Mucosa of rectum (tissue), 2 donors: ENCODE measurements around the gene SLC9B2.

Experiments used
- H3K27ac ChIP-seq, 2 donors: one replicate each; pipeline ENCODE4 v1.7.0; 2013; ENCODE audit warnings: inconsistent platforms in 2 of 2, low read depth in 2 of 2, low read length in 2 of 2
- H3K27me3 ChIP-seq, 2 donors: one replicate each; pipeline ENCODE4 v1.7.0; 2013; ENCODE audit warnings: low read length in 2 of 2; ENCODE audit not compliant: control insufficient read depth in 2 of 2, insufficient read depth in 2 of 2
- H3K36me3 ChIP-seq, 2 donors: one replicate each; pipeline ENCODE4 v1.7.0; 2013; ENCODE audit warnings: low read length in 2 of 2; ENCODE audit not compliant: control insufficient read depth in 2 of 2, insufficient read depth in 2 of 2
- H3K4me1 ChIP-seq, 2 donors: one replicate each; pipeline ENCODE4 v1.7.0; 2013; ENCODE audit warnings: low read length in 2 of 2, mild to moderate bottlenecking in 1 of 2; ENCODE audit not compliant: control insufficient read depth in 2 of 2, insufficient read depth in 2 of 2
- H3K4me3 ChIP-seq, 2 donors: one replicate each; pipeline ENCODE4 v1.7.0; 2013; ENCODE audit warnings: low read length in 2 of 2
- H3K9ac ChIP-seq, 2 donors: one replicate each; pipeline ENCODE4 v1.7.0; 2013; ENCODE audit warnings: low read length in 2 of 2, low read depth in 1 of 2, mild to moderate bottlenecking in 1 of 2
- H3K9me3 ChIP-seq, 2 donors: one replicate each; pipeline ENCODE4 v1.7.0; 2013; ENCODE audit warnings: low read length in 2 of 2; ENCODE audit not compliant: control insufficient read depth in 2 of 2
- donor health status: healthy.
- donor health status: Normal muscosa, but diverticular disease.

Gene SLC9B2

GRCh38 chr4:103019308-103020124, 57.0 kb downstream of the SLC9B2 start, which contains the start of gene SLC9B1:
SLC9B1 (minus strand) TSS chr4:103019705; CDS start chr4:102991711, 27,994 bp downstream.
- peak within 1 kb of the TSS; percentile 94 to 96 for H3K27ac ChIP-seq
- no peaks in the 10 kb centered on the region for H3K9me3 ChIP-seq
- H3K36me3 ChIP-seq = no peaks in the 10 kb centered on the region
- H3K4me3 ChIP-seq = peak within 1 kb of the TSS; percentile 82 to 91
- H3K27me3 ChIP-seq = no peaks in the 10 kb centered on the region
- peak within 1 kb of the TSS; percentile 84 to 88 for H3K9ac ChIP-seq
- H3K4me1 ChIP-seq = peaks cover 0 to 11% of the 10 kb centered on the region in 2 donors

GRCh38 chr4:103018391-103019307, 57.9 kb downstream of the SLC9B2 start:
- H3K36me3 ChIP-seq = no peaks in the 10 kb centered on the region
- H3K9me3 ChIP-seq = no peaks in the 10 kb centered on the region
- peak overlapping the region; percentile 84 to 88 for H3K9ac ChIP-seq
- no peaks in the 10 kb centered on the region for H3K27me3 ChIP-seq
- peaks cover 0 to 11% of the 10 kb centered on the region in 2 donors for H3K4me1 ChIP-seq
- peak overlapping the region; percentile 94 to 96 for H3K27ac ChIP-seq
- peak overlapping the region; percentile 82 to 91 for H3K4me3 ChIP-seq

GRCh38 chr4:103012551-103012950, 64.0 kb downstream of the SLC9B2 start:
- H3K9me3 ChIP-seq = no peaks in the 10 kb centered on the region
- H3K9ac ChIP-seq = no peak overlapping the region
- peak overlapping the region in 1 of 2 donors; percentile 65 for H3K27ac ChIP-seq
- H3K27me3 ChIP-seq = no peaks in the 10 kb centered on the region
- H3K36me3 ChIP-seq = no peaks in the 10 kb centered on the region
- no peak overlapping the region for H3K4me3 ChIP-seq
- peaks cover 0 to 20% of the 10 kb centered on the region in 2 donors for H3K4me1 ChIP-seq

- Histone ChIP-seq H3K9ac (no peak overlapping the region), H3K9me3 (no peaks in the 10 kb centered on the region), H3K4me3 (no peak overlapping the region), H3K27me3 (no peaks in the 10 kb centered on the region), H3K27ac (peak overlapping the region in 1 of 2 donors; percentile 65), H3K4me1 (peaks cover 0 to 20% of the 10 kb centered on the region in 2 donors), H3K36me3 (no peaks in the 10 kb centered on the region)
Measured at GRCh38 chr4:103012060-103012459, 64.5 kb downstream of the SLC9B2 start.

- no peak overlapping the region for H3K9ac ChIP-seq
Measured at GRCh38 chr4:103011378-103012025, 65.1 kb downstream of the SLC9B2 start.

GRCh38 chr4:103010804-103011203, 65.8 kb downstream of the SLC9B2 start:
- Histone ChIP-seq H3K4me1 (peaks cover 0 to 20% of the 10 kb centered on the region in 2 donors), H3K27ac (no peak overlapping the region), H3K9ac (no peak overlapping the region), H3K4me3 (no peak overlapping the region), H3K27me3 (no peaks in the 10 kb centered on the region), H3K9me3 (no peaks in the 10 kb centered on the region), H3K36me3 (no peaks in the 10 kb centered on the region)

More at GRCh38 chr4:103011378-103012025, 65.1 kb downstream of the SLC9B2 start:
- Histone ChIP-seq H3K36me3 (no peaks in the 10 kb centered on the region), H3K9me3 (no peaks in the 10 kb centered on the region), H3K4me3 (no peak overlapping the region), H3K27me3 (no peaks in the 10 kb centered on the region), H3K27ac (peak overlapping the region; percentile 4 to 65), H3K4me1 (peaks cover 0 to 20% of the 10 kb centered on the region in 2 donors)

- H3K4me1 ChIP-seq = peaks cover 0 to 20% of the 10 kb centered on the region in 2 donors
- no peaks in the 10 kb centered on the region for H3K9me3 ChIP-seq
- no peaks in the 10 kb centered on the region for H3K27me3 ChIP-seq
- H3K27ac ChIP-seq = no peak overlapping the region
- H3K4me3 ChIP-seq = no peak overlapping the region
- H3K9ac ChIP-seq = no peak overlapping the region
- no peaks in the 10 kb centered on the region for H3K36me3 ChIP-seq
Measured at GRCh38 chr4:103008875-103009729, 67.5 kb downstream of the SLC9B2 start.

GRCh38 chr4:103002551-103002950, 74.0 kb downstream of the SLC9B2 start:
- no peak overlapping the region for H3K4me3 ChIP-seq
- no peak overlapping the region for H3K27ac ChIP-seq
- H3K9me3 ChIP-seq = no peaks in the 10 kb centered on the region
- H3K36me3 ChIP-seq = no peaks in the 10 kb centered on the region
- no peaks in the 10 kb centered on the region for H3K4me1 ChIP-seq
- no peak overlapping the region for H3K9ac ChIP-seq
- no peaks in the 10 kb centered on the region for H3K27me3 ChIP-seq

- no peaks in the 10 kb centered on the region for H3K36me3 ChIP-seq
- no peak overlapping the region for H3K9ac ChIP-seq
- no peak overlapping the region for H3K4me3 ChIP-seq
- no peaks in the 10 kb centered on the region for H3K4me1 ChIP-seq
- H3K9me3 ChIP-seq = no peaks in the 10 kb centered on the region
- H3K27me3 ChIP-seq = no peaks in the 10 kb centered on the region
- no peak overlapping the region for H3K27ac ChIP-seq
Measured at GRCh38 chr4:102994803-102995202, 81.8 kb downstream of the SLC9B2 start.
